ENCODE results near the gene CDCA8.
A peak's percentile ranks its signal among the peaks of the same experiment; 100 is the strongest.

The CDCA8 gene

GRCh38 chr1:37692078-37692833, at the start of gene CDCA8:
Gene CDCA8, plus strand, starts transcription at chr1:37692516. Its CDS starts 175 bp downstream, at chr1:37692691.
- peak; percentile 98 for DNase-seq

DNA sequence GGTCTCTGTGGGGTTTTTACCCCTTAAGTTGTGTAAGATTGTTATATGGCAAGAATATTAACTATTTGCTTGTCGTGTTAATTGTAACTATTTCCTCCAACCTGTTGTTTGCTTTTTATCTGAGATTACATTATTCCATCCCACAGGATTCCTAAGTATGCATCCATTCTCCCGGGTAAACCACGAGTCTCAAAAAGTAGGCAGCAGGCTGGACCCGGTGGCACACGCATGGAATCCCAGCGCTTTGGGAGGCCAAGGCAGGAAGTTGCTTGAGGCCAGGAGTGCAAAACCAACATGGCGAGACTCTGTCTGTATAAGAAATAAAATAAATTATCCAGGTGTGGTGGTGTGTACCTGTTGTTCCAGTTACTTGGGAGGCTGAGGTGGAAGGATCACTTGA, 45.0 kb upstream of the CDCA8 start:
- no peak for DNase-seq

GRCh38 chr1:37650173-37650572, 42.1 kb upstream of the CDCA8 start:
- DNase-seq, result no peak

GRCh38 chr1:37650721-37651120, 41.6 kb upstream of the CDCA8 start:
- DNase-seq, result no peak

- DNase-seq, result no peak
These were observed 40.5 kb upstream of the CDCA8 start for GRCh38 chr1:37651803-37652202.

DNA sequence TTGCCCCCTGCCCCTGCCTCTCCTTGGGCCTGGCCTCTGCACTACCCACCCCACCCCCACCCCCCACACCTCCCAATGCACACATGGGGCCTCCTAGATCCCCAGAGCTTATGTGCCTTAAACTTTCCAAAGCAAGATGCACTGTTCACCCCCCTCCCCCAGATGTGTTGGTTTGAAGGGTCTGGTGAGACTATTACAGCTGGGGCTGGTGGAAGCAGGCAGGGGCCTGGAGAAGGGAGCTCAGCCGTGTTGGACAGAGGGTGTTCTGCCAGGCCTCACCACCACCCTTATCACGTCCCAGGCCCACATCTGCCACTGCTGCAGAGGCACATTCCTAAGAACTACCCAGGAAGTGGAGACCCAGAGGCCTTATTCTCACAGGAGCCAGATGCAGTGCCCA, 39.3 kb upstream of the CDCA8 start:
- DNase-seq, result no peak

- no peak for DNase-seq
These were observed 38.4 kb upstream of the CDCA8 start for GRCh38 chr1:37653906-37654305.

DNA sequence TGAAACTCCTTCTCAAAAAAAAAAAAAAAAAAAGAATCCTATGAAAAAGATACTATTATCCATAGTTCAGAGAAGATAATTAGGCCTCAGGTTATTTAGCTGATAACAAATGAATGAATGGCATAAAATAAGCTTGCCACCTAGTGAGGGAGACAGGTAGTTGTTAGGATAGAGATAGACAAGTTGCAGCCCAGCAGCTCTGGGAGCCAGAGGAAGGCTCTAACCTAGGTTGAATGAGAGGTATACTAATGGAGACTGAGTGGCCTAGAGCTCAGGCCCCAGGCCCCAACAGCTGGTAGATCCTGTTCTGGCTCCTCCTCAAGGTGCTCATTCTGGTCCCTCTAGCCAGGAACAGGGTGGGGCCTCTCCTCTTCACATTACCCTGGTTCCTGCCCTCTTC, 37.0 kb upstream of the CDCA8 start:
- no peak for DNase-seq

DNA sequence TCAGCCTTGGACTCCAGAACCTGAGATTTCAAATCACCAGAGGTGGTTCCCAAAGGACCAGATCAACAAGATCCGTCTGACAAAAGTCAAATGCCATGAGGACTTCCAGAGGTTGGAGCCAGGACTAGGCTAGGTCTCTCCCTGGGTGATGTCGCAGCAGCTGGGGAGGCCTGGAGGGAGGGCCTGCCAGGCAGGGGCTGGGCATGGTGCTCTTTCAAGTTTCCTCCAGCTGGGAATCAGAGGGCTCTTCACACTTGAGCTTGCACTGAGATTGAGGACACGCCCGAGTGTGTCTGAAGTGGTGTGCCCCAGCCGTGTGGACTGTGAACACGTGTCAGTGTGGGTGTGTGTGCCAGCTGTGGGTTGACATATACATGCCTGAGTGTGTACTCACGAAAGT, 36.3 kb upstream of the CDCA8 start:
- peak; percentile 20 for DNase-seq

DNA sequence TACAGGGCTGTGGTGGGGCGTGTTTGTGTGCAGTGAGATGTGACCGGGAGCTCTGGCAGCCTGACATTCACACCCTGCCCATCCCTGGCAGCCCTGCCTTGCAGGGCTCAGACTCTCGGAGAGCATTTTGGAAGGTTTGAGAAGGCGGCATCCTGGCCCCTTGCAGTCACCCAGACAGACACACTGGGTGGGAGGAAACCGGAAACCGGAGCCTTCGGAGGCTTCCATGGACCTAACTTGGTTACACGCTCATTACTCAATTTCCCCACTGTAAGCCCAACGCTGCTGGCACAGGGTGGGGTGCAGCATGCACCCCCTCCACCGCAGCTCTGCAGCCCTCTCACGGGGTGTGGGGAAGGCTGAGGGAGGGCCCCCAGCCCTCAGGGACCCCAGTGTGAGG, 35.4 kb upstream of the CDCA8 start:
- DNase-seq, result no peak

GRCh38 chr1:37657620-37658412, 34.5 kb upstream of the CDCA8 start:
- DNase-seq, result no peak

- no peak for DNase-seq
These were observed 33.8 kb upstream of the CDCA8 start for GRCh38 chr1:37658486-37658885.

DNA sequence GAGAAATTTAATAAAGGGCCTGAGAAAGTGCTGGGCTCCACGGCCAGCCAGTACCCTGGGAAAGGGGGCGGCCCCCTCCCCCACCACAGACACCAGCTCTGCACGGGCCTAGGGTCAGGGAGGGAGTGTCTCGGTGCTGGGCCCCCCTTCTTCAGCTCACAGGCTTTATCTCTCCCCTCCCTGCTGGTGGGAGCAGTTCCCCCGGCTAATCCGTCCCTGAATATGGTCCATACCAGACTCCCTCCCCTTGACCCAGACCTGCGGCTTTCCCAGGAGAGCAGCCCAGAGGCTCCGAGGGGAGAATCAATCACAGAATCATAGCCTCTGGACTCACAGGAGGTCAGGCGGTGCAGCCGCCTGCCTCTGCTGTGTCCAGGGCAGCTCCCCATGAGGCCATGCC, 31.7 kb upstream of the CDCA8 start:
- DNase-seq, result no peak

- DNase-seq, result no peak
These were observed 30.9 kb upstream of the CDCA8 start for GRCh38 chr1:37661401-37661800.

DNA sequence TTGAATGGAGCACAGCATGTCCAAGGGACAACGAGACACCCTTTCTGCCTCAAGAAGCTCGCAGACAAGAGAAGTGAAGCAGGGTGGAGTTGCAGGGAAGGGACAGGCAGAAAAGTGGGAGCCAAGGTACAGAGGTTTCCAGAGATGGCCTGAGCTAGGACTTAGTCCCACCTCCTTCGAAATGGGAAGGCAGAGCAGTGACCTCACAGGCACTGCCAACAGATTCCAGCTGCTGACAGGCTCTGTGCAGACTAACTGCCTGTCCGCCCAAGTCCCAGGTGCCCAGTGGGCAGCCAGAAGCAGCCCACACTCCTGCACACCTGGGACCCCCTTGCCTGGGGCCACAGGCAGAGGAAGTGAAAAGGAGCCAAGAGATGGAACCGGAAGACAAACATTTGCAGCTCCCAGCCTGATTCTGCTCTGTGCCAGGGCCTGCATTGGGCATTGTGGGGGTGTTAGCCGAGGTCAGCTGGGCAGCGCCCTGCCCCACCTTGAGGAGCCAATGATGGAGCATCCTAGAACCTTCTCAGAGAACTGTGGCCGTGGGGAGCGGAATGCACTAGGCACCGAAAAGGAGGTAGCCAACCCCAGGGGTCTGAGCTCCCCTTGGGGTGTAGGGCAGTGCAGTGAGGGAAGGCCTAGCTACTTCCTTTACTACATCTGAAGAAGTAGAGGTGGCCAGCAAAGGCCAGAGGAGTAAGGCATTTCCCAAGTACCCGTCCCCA, 30.1 kb upstream of the CDCA8 start:
- no peak for DNase-seq

DNA sequence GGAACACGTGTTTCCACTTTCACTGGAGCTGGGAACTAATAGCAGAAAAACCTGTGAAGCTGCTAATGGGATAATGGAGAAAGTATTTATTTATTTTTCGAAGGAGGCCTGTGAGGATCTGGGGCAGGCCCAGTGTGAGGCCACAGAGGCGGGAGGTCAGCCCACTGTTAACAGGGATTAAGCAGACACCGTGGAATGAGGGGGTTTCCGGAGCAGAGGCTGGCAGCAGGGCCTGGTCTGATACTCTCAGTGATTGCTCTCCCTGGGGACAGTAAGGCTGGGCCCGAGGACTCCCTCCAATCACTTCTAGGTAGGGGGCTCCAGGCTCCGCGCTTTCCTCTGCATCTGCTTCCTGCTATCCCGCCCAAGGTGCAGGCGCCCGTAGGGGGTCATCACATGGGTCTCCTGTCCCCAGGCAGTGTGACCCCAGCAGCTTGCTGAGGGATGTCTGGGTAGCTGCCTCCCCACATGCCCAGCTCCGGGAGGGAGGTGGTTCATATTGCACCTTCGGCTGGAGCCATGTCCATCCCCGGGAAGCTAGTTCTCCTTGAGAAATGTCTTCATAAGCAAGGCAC, 28.8 kb upstream of the CDCA8 start:
- no peak for DNase-seq

- DNase-seq, result no peak
These were observed 26.0 kb upstream of the CDCA8 start for GRCh38 chr1:37666241-37666867.

GRCh38 chr1:37667023-37667671, 25.2 kb upstream of the CDCA8 start:
- no peak for DNase-seq

GRCh38 chr1:37670133-37670532, 22.2 kb upstream of the CDCA8 start:
- DNase-seq, result no peak

DNA sequence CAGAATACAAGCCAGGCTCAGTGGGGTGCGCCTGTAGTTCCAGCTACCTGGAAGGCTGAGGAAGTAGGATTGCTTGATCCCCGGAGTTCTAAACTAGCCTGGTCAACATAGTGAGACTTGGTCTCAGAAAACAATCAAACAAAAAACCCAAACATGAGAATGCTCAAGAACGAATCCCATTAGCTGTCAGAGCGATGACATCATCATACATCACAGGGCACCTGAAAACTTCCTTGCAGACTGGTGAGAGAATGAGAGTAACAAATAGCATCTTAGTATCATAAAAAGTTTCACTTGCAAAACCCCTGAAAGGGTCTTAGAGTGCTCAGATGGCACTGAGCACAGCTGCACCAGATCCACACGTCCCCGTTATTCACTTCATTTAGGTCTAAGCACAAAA, 21.1 kb upstream of the CDCA8 start:
- DNase-seq, result no peak

- DNase-seq, result no peak
These were observed 20.0 kb upstream of the CDCA8 start for GRCh38 chr1:37672136-37672870.

DNA sequence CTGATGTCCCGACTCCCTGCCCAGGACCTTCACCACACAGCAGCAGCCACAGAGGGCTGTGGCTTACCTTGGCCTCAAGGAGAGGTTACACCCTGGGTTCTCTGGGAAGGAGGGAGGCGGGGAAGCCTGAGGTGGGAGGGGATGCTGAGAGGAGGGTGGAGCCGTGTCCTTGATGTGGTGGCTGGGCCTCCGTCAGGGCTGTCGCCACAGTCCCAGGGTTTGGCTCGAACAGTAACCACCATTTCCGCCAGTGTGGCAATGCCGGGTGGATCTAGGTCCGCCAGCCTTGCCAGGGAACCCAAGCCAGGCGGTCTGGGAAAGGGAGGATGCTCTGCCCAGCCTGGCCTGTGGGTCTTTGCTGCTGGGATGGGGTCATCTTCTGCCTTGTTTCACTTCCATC, 18.4 kb upstream of the CDCA8 start:
- DNase-seq, result no peak

All from NCI-H345 (cell line).